Activated naive CD8-positive, alpha-beta T cell treated with anti-CD3 and anti-CD28 coated beads for 36 hours (primary cell): ENCODE measurements around the gene NPPA. TPM values are rescaled to one million over a fixed set of nuclear protein-coding genes. Genes with fewer than 3 reads are reported as not detected.
A peak's percentile ranks its signal among the peaks of the same experiment; 100 is the strongest.

Source experiments
- DNase-seq: peaks from one replicate; pipeline ENCODE4 v3.0.0; 2021
- H3K27ac Mint-ChIP-seq: one replicate; pipeline ENCODE4 v1.8.0; 2022; ENCODE audit warnings: mild to moderate bottlenecking, moderate library complexity, mixed read lengths
- H3K27me3 Mint-ChIP-seq: one replicate; pipeline ENCODE4 v1.8.0; 2022; ENCODE audit warnings: mild to moderate bottlenecking, mixed read lengths
- H3K36me3 Mint-ChIP-seq: one replicate; pipeline ENCODE4 v1.8.0; 2021; ENCODE audit warnings: mild to moderate bottlenecking, mixed read lengths
- H3K4me1 Mint-ChIP-seq: one replicate; pipeline ENCODE4 v1.8.0; 2021; ENCODE audit warnings: mixed read lengths
- H3K4me3 Mint-ChIP-seq: one replicate; pipeline ENCODE4 v1.8.0; 2022; ENCODE audit warnings: mild to moderate bottlenecking, moderate library complexity, mixed read lengths
- H3K9me3 Mint-ChIP-seq: one replicate; pipeline ENCODE4 v1.8.0; 2022; ENCODE audit warnings: mixed read lengths
- total RNA-seq, 2 experiments: library from RNA; stranded (reverse); gene quantifications; one replicate each; pipeline ENCODE4 v1.2.3, GENCODE V29; 2021

NPPA gene
- total RNA-seq, 2 experiments from 2014 or later, result not detected

DNA sequence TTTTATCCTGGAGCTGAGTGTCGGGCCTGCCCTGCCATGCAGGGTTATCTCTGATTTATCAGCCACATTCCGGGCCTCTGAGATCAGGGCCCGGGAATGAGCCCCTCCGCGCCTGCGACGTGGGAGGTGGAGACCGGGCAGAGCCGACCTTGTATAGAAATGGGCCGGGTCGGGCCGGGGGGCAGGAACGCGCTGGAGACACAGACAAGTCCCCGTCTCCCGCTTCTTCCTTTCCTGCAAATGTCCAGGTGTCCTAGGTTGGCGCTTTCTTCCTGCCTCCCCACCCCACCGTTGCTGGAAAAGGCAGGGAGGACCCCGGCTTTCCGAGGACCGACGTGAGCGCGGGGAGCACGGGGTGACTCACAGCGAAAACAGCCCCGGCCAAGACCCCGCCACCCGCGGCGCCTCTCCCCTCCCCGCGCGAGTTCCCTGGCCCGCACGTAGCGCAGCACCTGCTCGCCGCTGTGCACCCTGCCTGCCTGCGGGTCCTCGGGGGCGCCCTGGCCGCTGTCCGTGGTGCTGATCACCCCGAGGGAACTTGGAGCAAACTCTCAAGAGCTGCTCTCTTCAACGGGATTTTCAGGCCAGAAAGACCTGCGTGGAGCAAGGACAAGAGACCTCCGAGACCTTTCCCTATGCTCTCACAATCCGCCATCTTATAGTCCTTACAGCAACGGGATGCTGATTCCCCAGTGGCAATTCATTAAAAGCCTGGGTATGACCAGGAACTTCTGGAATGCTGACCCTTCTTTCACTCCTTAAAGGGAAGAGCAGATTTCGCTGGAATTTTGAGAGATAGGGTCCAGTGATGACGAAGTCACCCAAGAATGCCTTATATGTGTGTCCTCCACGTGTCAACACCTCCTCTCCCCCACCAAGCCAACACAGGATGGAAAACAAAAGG is 11.6 kb upstream of the NPPA start:
- Mint-ChIP-seq H3K9me3 (no peaks in the 10 kb centered on the region), H3K36me3 (no peaks in the 10 kb centered on the region), H3K4me1 (peaks cover 12% of the 10 kb centered on the region), H3K27ac (no peak overlapping the region), H3K27me3 (peaks cover 84% of the 10 kb centered on the region), H3K4me3 (no peak overlapping the region)
- peak; percentile 77 for DNase-seq

DNA sequence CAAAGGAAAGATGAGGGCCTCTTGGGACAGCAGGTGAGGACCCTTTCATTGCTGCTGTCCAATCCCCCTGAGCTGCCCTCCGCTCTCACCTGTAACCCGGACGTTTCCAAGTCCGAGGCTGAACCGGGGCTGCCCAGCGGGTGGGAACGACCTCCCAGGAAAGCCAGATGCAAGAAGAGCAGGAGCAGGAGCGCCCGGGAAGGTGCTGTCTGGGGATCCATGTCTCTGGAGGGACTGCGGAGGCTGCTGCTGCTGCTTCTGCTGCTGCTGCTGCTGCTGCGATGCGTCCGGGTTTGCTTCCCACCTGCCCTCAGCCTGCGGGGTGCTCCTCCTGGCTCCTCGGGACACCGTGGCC is 11.0 kb upstream of the NPPA start, which contains the start of gene NPPB:
Gene NPPB, minus strand, starts transcription at position 333 of the 355 bp plus-strand sequence. Its CDS starts 112 bp downstream, at position 221.
- DNase-seq, result no peak
- no peaks in the 10 kb centered on the region for H3K36me3 Mint-ChIP-seq
- no peaks in the 10 kb centered on the region for H3K9me3 Mint-ChIP-seq
- H3K27me3 Mint-ChIP-seq, result peaks cover 83% of the 10 kb centered on the region
- H3K4me1 Mint-ChIP-seq, result peaks cover 12% of the 10 kb centered on the region
- H3K4me3 Mint-ChIP-seq, result no peak within 1 kb of the TSS
- no peak within 1 kb of the TSS for H3K27ac Mint-ChIP-seq

DNA sequence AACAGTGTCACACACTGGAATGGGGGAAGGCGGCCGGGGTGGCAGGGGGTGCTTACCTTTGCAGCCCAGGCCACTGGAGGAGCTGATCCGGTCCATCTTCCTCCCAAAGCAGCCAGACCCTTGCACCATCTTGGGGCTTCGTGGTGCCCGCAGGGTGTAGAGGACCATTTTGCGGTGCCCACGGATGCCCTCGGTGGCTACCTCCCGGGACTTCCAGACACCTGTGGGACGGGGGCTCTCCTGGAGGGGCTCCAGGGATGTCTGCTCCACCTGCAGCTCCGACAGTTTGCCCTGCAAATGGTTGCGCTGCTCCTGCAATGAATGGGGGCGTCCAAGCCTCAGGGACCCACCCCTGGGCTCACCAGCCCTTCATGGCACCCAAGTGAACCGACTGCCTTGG is 10.6 kb upstream of the NPPA start:
- H3K4me3 Mint-ChIP-seq, result no peak overlapping the region
- no peak overlapping the region for H3K27ac Mint-ChIP-seq
- peaks cover 83% of the 10 kb centered on the region for H3K27me3 Mint-ChIP-seq
- no peaks in the 10 kb centered on the region for H3K9me3 Mint-ChIP-seq
- H3K36me3 Mint-ChIP-seq, result no peaks in the 10 kb centered on the region
- DNase-seq, result no peak
- H3K4me1 Mint-ChIP-seq, result peaks cover 12% of the 10 kb centered on the region

DNA sequence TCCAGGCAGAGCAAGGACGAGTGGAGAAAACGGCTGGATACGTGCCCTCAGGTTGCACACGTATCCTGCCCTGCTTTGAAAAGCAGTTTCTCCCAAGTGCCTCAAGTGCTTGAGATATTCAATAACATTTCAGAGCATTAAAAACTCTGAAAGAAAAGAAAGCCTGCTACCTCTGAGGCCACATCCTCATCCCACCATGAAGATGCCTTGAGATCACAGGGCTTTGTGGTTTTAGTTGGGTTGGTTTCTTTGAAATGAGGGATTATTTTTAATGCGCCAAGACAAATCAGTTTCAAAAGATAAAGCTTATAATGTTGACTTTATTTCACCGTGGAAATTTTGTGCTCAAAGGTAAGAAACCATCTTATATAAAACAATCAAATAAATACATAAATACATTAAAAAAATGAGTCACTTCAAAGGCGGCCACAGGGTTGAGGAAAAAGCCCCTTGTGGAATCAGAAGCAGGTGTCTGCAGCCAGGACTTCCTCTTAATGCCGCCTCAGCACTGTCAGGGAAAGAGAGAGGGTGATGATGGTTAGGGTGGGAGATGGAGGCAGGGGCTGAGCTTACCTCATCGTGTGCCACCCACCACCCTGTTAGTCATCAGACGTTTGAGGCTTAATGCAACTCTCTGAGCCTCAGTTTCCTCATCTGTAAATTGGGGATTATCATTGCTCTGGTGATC is 9.7 kb upstream of the NPPA start:
- Mint-ChIP-seq H3K27ac (no peak overlapping the region), H3K27me3 (peaks cover 78% of the 10 kb centered on the region), H3K9me3 (no peaks in the 10 kb centered on the region), H3K4me3 (no peak overlapping the region), H3K4me1 (peaks cover 12% of the 10 kb centered on the region), H3K36me3 (no peaks in the 10 kb centered on the region)
- no peak for DNase-seq

DNA sequence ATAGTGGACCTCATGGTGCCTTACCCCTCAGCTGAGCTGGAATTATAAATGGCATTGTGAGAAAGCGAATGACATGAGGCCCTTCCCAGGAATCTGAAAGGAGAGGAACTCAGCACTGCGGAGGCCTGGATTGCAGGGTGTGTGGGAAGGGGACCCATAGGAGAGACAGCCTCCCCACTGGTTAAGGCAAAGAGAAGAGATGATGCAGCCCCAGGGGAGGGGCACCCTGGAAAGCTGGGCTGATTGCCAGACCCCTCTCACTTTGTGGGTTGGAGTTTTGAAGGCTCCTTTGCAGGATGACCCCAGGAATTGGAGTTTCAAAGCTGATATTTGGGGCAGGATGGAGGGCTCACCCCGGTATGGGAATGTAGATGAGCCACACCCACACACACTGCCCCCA is 9.1 kb upstream of the NPPA start:
- DNase-seq, result no peak
- H3K9me3 Mint-ChIP-seq, result no peaks in the 10 kb centered on the region
- no peaks in the 10 kb centered on the region for H3K36me3 Mint-ChIP-seq
- H3K27ac Mint-ChIP-seq, result no peak overlapping the region
- H3K4me3 Mint-ChIP-seq, result no peak overlapping the region
- H3K4me1 Mint-ChIP-seq, result peaks cover 12% of the 10 kb centered on the region
- peaks cover 74% of the 10 kb centered on the region for H3K27me3 Mint-ChIP-seq

DNA sequence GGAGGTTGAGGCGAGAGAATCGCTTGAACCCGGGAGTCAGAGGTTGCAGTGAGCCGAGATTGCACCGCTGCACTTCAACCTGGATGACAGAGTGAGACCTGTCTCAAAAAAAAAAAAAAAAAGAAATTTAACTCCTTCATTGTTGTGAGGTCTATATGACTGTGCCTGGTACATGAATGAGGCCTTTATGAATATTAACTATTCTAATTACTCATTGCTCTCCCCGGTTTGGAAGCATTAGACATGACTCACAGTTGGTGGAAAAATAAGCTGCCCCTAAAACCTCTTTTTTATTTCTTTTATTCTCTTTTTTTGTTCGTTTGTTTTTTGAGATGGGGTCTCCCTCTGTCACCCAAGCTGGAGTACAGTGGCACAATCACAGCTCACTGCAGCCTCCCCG is 7.8 kb upstream of the NPPA start:
- no peak overlapping the region for H3K27ac Mint-ChIP-seq
- peaks cover 12% of the 10 kb centered on the region for H3K4me1 Mint-ChIP-seq
- H3K27me3 Mint-ChIP-seq, result peaks cover 70% of the 10 kb centered on the region
- DNase-seq, result no peak
- no peaks in the 10 kb centered on the region for H3K9me3 Mint-ChIP-seq
- H3K36me3 Mint-ChIP-seq, result no peaks in the 10 kb centered on the region
- no peak overlapping the region for H3K4me3 Mint-ChIP-seq

DNA sequence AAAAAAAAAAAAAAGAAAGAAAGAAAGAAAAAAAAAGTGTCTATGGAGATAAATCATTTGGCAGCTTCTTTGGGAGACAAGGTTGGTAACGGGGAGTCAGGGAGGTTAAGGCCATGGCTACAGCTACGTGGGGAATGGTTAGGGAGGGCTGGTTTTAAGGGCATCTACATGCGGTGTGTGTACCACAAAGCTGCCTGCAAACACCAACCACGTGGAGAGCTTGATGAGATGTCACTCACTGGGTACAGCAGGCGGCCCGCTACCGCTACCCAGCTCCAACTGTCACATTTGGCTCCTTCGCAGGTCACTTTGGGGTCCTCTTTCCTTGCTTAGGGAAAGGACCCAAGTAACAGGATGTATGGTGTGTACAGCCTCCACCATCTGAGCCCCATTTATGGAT is 6.9 kb upstream of the NPPA start:
- Mint-ChIP-seq H3K4me3 (no peak overlapping the region), H3K27me3 (peaks cover 61% of the 10 kb centered on the region), H3K36me3 (no peaks in the 10 kb centered on the region), H3K9me3 (no peaks in the 10 kb centered on the region), H3K4me1 (peaks cover 12% of the 10 kb centered on the region), H3K27ac (no peak overlapping the region)
- no peak for DNase-seq

DNA sequence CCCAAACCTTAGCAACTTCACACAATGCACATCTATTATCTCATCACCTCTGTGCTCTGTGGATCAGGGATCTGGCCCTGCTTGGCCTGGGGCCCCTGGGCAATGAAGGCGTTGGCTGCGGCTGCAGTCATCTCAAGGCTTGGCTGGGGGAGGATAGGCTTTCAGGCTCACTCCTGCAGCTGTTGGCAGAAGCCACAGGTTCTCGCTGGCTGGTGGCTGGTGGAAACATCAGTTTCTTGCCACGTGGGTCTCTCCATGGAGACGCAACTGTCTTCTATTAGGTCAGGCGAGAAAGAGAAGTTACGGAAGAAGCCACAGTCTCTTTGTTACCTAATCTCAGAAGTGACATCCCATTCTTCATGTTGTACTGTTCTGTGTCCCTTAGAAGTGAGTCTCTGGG is 3.6 kb upstream of the NPPA start:
- no peaks in the 10 kb centered on the region for H3K9me3 Mint-ChIP-seq
- no peak overlapping the region for H3K27ac Mint-ChIP-seq
- peaks cover 32% of the 10 kb centered on the region for H3K27me3 Mint-ChIP-seq
- peaks cover 2% of the 10 kb centered on the region for H3K36me3 Mint-ChIP-seq
- no peaks in the 10 kb centered on the region for H3K4me1 Mint-ChIP-seq
- H3K4me3 Mint-ChIP-seq, result no peak overlapping the region
- no peak for DNase-seq

DNA sequence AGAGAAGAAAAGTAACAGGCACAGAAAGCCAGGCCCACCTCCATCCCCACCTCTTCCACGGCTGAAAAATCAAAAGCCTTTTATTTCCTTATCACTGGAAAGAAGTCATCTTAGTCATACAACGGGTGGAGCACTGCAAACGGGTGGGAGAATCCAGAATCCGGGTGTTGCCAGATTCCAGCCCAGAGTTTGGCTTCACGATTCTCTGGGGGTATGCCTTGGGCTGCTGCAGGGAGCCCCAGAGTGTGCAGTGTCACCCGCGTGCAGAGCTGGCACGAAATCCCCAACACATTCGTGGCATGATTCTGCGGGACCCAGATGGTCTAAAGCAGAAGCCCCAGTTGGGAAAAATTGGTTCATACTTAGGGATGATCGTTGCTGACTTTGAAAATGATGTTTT is 2.6 kb upstream of the NPPA start:
- no peak overlapping the region for H3K27ac Mint-ChIP-seq
- no peaks in the 10 kb centered on the region for H3K9me3 Mint-ChIP-seq
- peaks cover 22% of the 10 kb centered on the region for H3K27me3 Mint-ChIP-seq

DNA sequence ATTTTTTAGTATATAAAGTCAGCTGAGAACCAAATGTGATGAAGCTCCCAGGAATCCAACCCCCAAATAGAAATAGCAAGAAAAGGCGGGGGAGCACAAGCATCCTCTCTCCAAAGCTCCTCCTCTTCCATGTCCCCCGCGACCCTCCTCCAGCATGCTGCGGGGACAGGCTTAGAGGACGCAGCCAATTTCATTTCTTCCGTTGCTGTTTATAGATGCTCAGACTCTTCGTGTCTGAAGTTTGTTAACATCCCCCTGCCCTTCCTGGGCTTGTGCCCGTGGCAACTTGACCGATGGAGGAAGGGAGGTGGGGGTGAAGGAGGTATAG is 754 bp upstream of the NPPA start:
- Mint-ChIP-seq H3K4me1 (no peaks in the 10 kb centered on the region), H3K9me3 (no peaks in the 10 kb centered on the region), H3K36me3 (peaks cover 12% of the 10 kb centered on the region), H3K27ac (no peak overlapping the region), H3K4me3 (no peak overlapping the region), H3K27me3 (peaks cover 9% of the 10 kb centered on the region)
- no peak for DNase-seq

More for the DNA sequence above, 2.6 kb upstream of the NPPA start:
- Mint-ChIP-seq H3K4me1 (no peaks in the 10 kb centered on the region), H3K4me3 (no peak overlapping the region), H3K36me3 (peaks cover 6% of the 10 kb centered on the region)
- no peak for DNase-seq

DNA sequence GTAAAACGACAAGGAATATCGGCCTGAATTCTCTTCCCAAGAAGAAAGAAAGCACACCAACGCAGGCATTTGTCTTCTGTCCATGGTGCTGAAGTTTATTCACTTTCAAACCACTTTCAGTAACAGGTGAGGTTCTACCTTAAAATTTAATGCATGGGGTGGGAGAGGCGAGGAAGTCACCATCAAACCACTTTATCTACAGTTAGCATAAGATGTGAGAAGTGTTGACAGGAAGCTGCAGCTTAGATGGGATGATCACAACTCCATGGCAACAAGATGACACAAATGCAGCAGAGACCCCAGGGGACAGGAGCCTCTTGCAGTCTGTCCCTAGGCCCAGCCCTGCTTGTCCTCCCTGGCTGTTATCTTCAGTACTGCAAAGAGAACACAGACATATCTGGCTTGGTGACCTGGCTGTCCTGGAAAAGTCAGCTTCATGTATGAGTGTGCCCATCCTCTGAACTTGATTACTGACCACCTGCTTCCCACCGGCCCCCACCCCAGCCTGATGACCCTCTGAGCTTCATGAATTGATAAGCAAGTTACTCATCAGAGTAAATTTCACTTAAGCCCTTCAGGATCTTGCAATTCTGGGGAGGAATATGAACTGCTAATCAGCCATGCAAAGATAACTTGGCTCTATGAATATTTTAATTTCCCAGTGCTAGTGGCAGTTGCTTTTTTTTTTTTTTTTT is 1.8 kb downstream of the NPPA start:
- H3K36me3 Mint-ChIP-seq, result peaks cover 16% of the 10 kb centered on the region
- no peak overlapping the region for H3K27ac Mint-ChIP-seq
- H3K4me3 Mint-ChIP-seq, result no peak overlapping the region
- H3K4me1 Mint-ChIP-seq, result no peaks in the 10 kb centered on the region
- DNase-seq, result no peak
- no peaks in the 10 kb centered on the region for H3K27me3 Mint-ChIP-seq
- no peaks in the 10 kb centered on the region for H3K9me3 Mint-ChIP-seq

DNA sequence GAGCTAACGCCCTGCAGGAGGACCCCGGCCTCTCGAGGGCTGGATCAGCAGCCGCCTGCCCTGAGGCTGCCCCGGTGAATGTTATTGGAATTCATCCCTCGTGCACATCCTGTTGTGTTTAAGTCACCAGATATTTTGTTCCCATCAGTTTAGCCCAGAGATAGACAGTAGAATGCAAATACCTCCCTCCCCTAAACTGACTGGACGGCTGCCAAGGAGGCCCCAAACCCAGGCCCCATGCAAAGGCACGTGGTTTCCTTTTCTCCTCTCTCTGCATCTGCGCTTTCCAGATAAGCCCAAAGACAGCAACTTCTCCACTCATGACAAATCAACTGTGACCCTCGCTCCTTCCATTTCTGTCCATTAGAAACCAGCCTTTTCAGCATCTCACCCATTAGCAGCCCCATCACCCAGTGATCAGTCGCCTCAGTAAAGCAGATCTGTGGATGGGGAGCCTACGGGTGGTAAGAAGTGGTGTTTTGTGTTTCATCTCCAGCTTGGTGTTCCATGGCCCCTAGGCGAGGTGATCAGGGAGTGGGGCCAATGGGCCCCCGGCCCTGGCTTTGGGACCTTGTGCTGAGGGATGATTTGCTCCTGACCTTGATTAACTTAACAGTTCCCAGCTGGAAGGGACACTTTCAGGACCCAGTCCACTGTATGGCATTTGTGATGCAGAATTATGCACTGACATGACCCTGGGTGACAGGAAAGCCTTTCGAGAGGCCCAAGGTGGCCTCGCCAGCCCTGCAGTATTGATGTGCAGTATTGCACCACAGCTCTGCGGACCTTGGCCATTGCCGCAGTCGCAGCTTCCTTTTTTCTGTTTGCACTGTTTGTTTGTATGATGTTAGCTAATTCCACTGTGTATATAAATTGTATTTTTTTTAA is 5.2 kb downstream of the NPPA start:
- Mint-ChIP-seq H3K27ac (no peak overlapping the region), H3K36me3 (peaks cover 17% of the 10 kb centered on the region), H3K4me1 (peaks cover 2% of the 10 kb centered on the region), H3K9me3 (no peaks in the 10 kb centered on the region), H3K4me3 (no peak overlapping the region), H3K27me3 (no peaks in the 10 kb centered on the region)
- DNase-seq, result no peak

DNA sequence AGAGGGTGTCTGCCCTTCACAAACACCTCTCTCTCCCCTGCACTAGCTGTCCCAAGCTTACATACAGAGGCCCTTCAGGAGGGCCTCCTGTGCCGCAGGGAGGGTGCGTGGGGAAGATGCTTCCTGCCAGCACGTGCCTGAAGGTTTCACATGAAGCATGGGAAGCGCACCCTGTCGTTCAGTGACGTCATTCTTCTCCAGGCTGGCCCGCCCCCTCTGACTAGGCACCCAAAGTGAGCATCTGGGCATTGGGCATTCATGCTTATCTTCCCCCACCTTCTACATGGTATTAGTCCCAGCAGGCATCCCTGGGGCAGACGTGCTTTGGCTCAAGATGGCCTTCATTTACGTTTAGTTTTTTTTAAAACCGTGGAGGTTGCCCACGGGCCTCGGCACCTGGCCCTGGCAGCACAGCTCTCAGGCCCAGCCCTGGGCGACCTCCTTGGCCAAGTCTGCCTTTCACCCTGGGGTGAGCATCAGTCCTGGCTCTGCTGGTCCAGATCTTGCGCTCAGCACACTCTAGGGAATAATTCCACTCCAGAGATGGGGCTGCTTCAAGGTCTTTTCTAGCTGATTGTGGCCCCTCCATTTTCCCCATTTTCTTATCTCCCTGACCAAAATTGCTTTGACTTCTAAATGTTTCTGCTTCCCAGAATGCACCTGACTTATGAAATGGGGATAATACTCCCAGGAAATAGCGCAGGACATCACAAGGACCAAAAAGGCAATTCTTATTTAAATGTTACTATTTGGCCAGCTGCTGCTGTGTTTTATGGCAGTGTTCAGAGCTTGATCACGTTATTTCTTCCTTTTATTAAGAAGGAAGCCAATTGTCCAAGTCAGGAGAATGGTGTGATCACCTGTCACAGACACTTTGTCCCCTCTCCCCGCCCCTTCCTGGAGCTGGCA is 6.1 kb downstream of the NPPA start:
- H3K27me3 Mint-ChIP-seq, result no peaks in the 10 kb centered on the region
- no peaks in the 10 kb centered on the region for H3K9me3 Mint-ChIP-seq
- no peak overlapping the region for H3K27ac Mint-ChIP-seq
- no peak for DNase-seq
- no peak overlapping the region for H3K4me3 Mint-ChIP-seq
- H3K36me3 Mint-ChIP-seq, result peaks cover 17% of the 10 kb centered on the region
- H3K4me1 Mint-ChIP-seq, result peaks cover 2% of the 10 kb centered on the region
